HCT116 (cell line): ENCODE measurements around the gene PAPPA2. TPM values are rescaled to one million over a fixed set of nuclear protein-coding genes. Genes with fewer than 3 reads are reported as not detected.

Experiments used
- ATAC-seq: fragments of 200-7000 bp; cut with Tn5 transposase; 2 replicates; pipeline ENCODE4 v1.9.1; 2020; ENCODE audit warnings: mild to moderate bottlenecking, moderate library complexity
- BruUV-seq: library from RNA; stranded (reverse); fragments of 400-500 nt; replicated peaks from 2 replicates; lab custom pipeline; 2021; lab: Mats Ljungman, UMichigan
- CTCF ChIA-PET: fragments of 300-600 bp; sonication (Branson Sonifier 250); formaldehyde crosslinking; loops from one replicate; lab custom pipeline; 2021; ENCODE audit warnings: antibody characterized with exemption; lab: Charles Lee
- POLR2A ChIA-PET: fragments of 300-600, 350-600 bp; sonication (Branson Sonifier 250); formaldehyde crosslinking; loops from one replicate; lab custom pipeline; 2021; ENCODE audit warnings: antibody characterized with exemption; lab: Charles Lee
- RAD21 ChIA-PET, 2 experiments: fragments of 300-600 bp; sonication (Branson Sonifier 250); formaldehyde crosslinking; loops; one replicate each; lab custom pipeline; 2023; ENCODE audit warnings: low total read pairs in 2 of 2; ENCODE audit not compliant: uncharacterized antibody in 2 of 2, unreplicated experiment in 2 of 2, low non-redundant PET in 1 of 2; lab: Charles Lee
- DNase-seq: peaks from one replicate; pipeline ENCODE4 v3.0.0-alpha.2; 2010; ENCODE audit warnings: low read depth, low spot score
- H2AFZ ChIP-seq: fragments of 200-600 bp; shearing (Covaris generic), sonication (generic); 2 replicates; pipeline ENCODE4 v1.6.1; 2017; ENCODE audit warnings: low read depth, mixed run types, mixed read lengths, antibody characterized with exemption, low read length; ENCODE audit not compliant: poor library complexity, severe bottlenecking
- H3K27ac ChIP-seq: 2 replicates; pipeline ENCODE4 v1.5.1; 2012; ENCODE audit warnings: low read depth, low read length
- H3K27me3 ChIP-seq: fragments of 200-600 bp; sonication (generic); 2 replicates; pipeline ENCODE4 v1.6.1; 2016; ENCODE audit warnings: mixed run types, low read length, mixed read lengths; ENCODE audit not compliant: insufficient read depth
- H3K36me3 ChIP-seq, 2 experiments: fragments of 200-500 bp in 1 of 2; fragments of 200-600 bp in 1 of 2; sonication (Bioruptor generic) in 1 of 2; sonication (generic) in 1 of 2; 2 replicates each; pipeline versions ENCODE4 v1.5.1 to v1.6.1; 2014 to 2016; ENCODE audit warnings: low read length in 2 of 2, inconsistent platforms in 1 of 2, mixed read lengths in 1 of 2, mixed run types in 1 of 2; ENCODE audit not compliant: insufficient read depth in 2 of 2, control insufficient read depth in 1 of 2
- H3K4me1 ChIP-seq, 2 experiments: fragments of 200-600 bp in 1 of 2; sonication (generic) in 1 of 2; 2 replicates each; pipeline versions ENCODE4 v1.5.1 to v1.6.1; 2012 to 2017; ENCODE audit warnings: low read length in 2 of 2, inconsistent platforms in 1 of 2, mild to moderate bottlenecking in 1 of 2, mixed read lengths in 1 of 2, mixed run types in 1 of 2, moderate library complexity in 1 of 2; ENCODE audit not compliant: insufficient read depth in 2 of 2, control insufficient read depth in 1 of 2
- H3K4me2 ChIP-seq: fragments of 200-600 bp; sonication (generic); 2 replicates; pipeline ENCODE4 v1.6.1; 2017; ENCODE audit warnings: mixed run types, low read length, mixed read lengths
- H3K4me3 ChIP-seq, 2 experiments: fragments of 200-600 bp in 1 of 2; sonication (generic) in 1 of 2; replicated peaks in 1 of 2; 2 replicates each; pipeline ENCODE4 v1.5.1; 2011 to 2016; ENCODE audit warnings: low read length in 2 of 2, control low read depth in 1 of 2, low read depth in 1 of 2, mild to moderate bottlenecking in 1 of 2, mixed read lengths in 1 of 2, mixed run types in 1 of 2
- H3K79me2 ChIP-seq: fragments of 200-600 bp; sonication (generic); 2 replicates; pipeline ENCODE4 v1.6.1; 2017; ENCODE audit warnings: mild to moderate bottlenecking, mixed run types, low read length, moderate library complexity, mixed read lengths; ENCODE audit not compliant: insufficient read depth
- H3K9ac ChIP-seq: fragments of 200-600 bp; sonication (generic); 2 replicates; pipeline ENCODE4 v1.6.1; 2016; ENCODE audit warnings: low read length, mixed read lengths
- H3K9me2 ChIP-seq: fragments of 200-600 bp; sonication (generic), shearing (Covaris generic); 2 replicates; pipeline ENCODE4 v1.6.1; 2017; ENCODE audit warnings: mixed run types, mild to moderate bottlenecking, moderate library complexity; ENCODE audit not compliant: insufficient read depth
- H3K9me3 ChIP-seq, 2 experiments: fragments of 200-500 bp in 1 of 2; fragments of 200-600 bp in 1 of 2; sonication (Bioruptor generic) in 1 of 2; sonication (generic) in 1 of 2; 2 replicates each; pipeline ENCODE4 v1.6.1; 2014 to 2017; ENCODE audit warnings: low read length in 2 of 2, mixed read lengths in 2 of 2, inconsistent platforms in 1 of 2, low read depth in 1 of 2, mild to moderate bottlenecking in 1 of 2, mixed run types in 1 of 2, moderate library complexity in 1 of 2; ENCODE audit not compliant: control insufficient read depth in 1 of 2, insufficient read depth in 1 of 2
- H4K20me1 ChIP-seq: fragments of 200-600 bp; sonication (generic), shearing (Covaris generic); 2 replicates; pipeline ENCODE4 v1.6.1; 2017; ENCODE audit warnings: mixed run types, mild to moderate bottlenecking, moderate library complexity; ENCODE audit not compliant: insufficient read depth
- CEBPB ChIP-seq: IDR thresholded peaks from 2 replicates; pipeline ENCODE4 v1.6.1; 2012; ENCODE audit warnings: low read depth
- FOSL1 ChIP-seq: IDR thresholded peaks from 2 replicates; pipeline ENCODE4 v1.6.1; 2012; ENCODE audit warnings: low read depth
- POLR2A ChIP-seq: IDR thresholded peaks from 2 replicates; pipeline ENCODE4 v1.7.0; 2011; ENCODE audit warnings: borderline replicate concordance; ENCODE audit not compliant: insufficient read depth, insufficient read length; ENCODE audit errors: extremely low read depth
- SIN3A ChIP-seq: IDR thresholded peaks from 2 replicates; pipeline ENCODE4 v1.6.1; 2012; ENCODE audit warnings: low read depth
- SRF ChIP-seq: IDR thresholded peaks from 2 replicates; pipeline ENCODE4 v1.6.1; 2012; ENCODE audit warnings: low read depth
- YY1 ChIP-seq: IDR thresholded peaks from 2 replicates; pipeline ENCODE4 v1.6.1; 2011; ENCODE audit warnings: low read length, low read depth, moderate library complexity, mild to moderate bottlenecking; ENCODE audit not compliant: insufficient replicate concordance; ENCODE audit errors: extremely low read depth
- ZNF274 ChIP-seq: fragments of 200-500 bp; sonication (Bioruptor generic); IDR thresholded peaks from 2 replicates; pipeline ENCODE4 v1.6.1; 2014; ENCODE audit warnings: mild to moderate bottlenecking, low read depth, low read length, inconsistent platforms
- intact Hi-C: fragments of 100-400 bp; cut with micrococcal nuclease; formaldehyde crosslinking; loops from 2 replicates; pipeline ENCODE4 v1.10.0; 2022
- total RNA-seq: library from RNA; stranded (reverse); gene quantifications from one replicate; pipeline ENCODE4 v1.2.1, GENCODE V29; 2021; ENCODE audit not compliant: unreplicated experiment
- TF ChIP-seq, protein P1 (sequence below): IDR thresholded peaks from 2 replicates; pipeline ENCODE4 v1.6.1; 2012

The PAPPA2 gene
- total RNA-seq, 1 experiment from 2014 or later = not detected

DNA sequence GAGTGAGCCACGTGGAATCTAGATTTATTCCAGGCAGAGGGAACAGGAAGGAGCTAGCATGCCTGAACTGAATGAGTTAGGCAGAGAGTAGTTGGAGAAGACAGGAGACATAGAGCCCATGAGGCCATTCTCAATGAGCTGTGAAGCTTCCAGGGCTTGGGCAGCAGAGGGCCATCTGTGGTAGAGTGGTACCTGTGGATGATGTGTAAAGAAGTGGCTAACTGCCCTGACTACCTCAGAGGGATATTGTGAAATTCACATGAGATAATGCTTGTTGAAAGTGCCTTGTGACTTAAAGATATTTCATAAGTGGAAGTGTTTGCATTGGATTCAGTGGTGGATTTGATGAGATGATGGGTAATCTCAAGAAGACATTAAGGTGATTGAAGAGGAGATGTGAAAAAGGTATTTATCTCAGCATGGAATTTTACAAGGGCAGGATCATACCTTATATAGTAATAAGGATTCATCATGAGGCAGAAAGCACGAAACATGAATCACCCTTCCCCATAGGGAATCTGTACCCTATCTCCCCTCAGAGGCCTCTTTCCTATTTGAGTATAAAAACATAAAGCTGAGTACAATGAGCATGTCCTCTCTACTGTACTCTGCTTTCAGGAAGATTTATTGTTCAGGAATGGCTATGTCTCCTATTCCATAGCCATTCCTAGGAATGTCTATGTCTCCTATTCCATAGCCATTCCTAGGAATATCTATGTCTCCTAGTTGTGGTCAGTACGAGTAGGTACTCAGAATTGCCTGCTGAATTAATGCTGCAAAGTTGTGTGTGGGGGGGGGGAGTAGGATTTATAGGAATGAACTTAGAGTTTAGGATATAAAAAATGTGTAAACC lies 146.8 kb downstream of the PAPPA2 start:
- intact Hi-C loops = no loop called here
- BruUV-seq = no TSS peak
- ATAC-seq = no peak

DNA sequence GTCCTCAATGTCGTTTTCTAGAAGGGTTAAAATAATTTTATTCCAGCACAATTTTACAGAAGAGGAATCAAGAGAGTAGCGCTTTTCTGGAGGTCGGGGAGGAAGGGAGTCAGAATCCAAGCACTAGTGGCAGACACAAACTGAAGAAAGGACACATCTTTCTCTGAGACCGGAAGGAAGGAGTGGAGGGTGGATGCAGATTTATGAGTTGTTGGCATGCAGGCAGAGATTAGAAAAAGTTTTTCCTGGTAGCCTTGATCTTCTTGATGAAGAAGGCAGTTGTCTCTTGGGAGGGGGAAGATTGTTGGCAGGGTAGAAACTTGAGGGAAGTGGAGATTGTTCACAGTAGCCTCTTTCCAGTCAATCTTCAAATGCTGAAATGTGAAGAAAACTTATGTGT lies 149.8 kb downstream of the PAPPA2 start:
- Histone ChIP-seq H3K9ac (no peak overlapping the region), H3K36me3 (no peaks in the 10 kb centered on the region), H4K20me1 (no peaks in the 10 kb centered on the region), H3K27me3 (peaks cover 12% of the 10 kb centered on the region), H3K79me2 (no peaks in the 10 kb centered on the region), H3K9me3 (no peaks in the 10 kb centered on the region), H2AFZ (no peak overlapping the region), H3K4me3 (no peak overlapping the region), H3K9me2 (no peaks in the 10 kb centered on the region), H3K4me2 (no peak overlapping the region), H3K4me1 (no peaks in the 10 kb centered on the region), H3K27ac (no peak overlapping the region)
- intact Hi-C loops = no loop called here
- BruUV-seq = no TSS peak
- ChIA-PET POLR2A (no interaction called here), RAD21 (no interaction called here), CTCF (no interaction called here)
- ATAC-seq (no peak), DNase-seq (no peak)
- TF ChIP-seq POLR2A = no peak
- TF ChIP-seq SRF = no peak
- no peak for TF ChIP-seq YY1
- TF ChIP-seq CEBPB = no peak
- TF ChIP-seq, protein P1, sequence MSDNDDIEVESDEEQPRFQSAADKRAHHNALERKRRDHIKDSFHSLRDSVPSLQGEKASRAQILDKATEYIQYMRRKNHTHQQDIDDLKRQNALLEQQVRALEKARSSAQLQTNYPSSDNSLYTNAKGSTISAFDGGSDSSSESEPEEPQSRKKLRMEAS = no peak
- no peak for TF ChIP-seq SIN3A

More for the DNA sequence above, 146.8 kb downstream of the PAPPA2 start:
- Histone ChIP-seq H3K9me3 (no peaks in the 10 kb centered on the region), H3K4me2 (no peak overlapping the region), H3K9me2 (no peaks in the 10 kb centered on the region), H3K27ac (no peak overlapping the region), H3K27me3 (peaks cover 24% of the 10 kb centered on the region), H2AFZ (no peak overlapping the region), H4K20me1 (no peaks in the 10 kb centered on the region), H3K36me3 (no peaks in the 10 kb centered on the region), H3K4me3 (no peak overlapping the region), H3K9ac (no peak overlapping the region), H3K79me2 (no peaks in the 10 kb centered on the region), H3K4me1 (no peaks in the 10 kb centered on the region)
- no peak for TF ChIP-seq FOSL1
- no peak for TF ChIP-seq ZNF274
- CTCF ChIA-PET = no interaction called here
- no peak for DNase-seq
- RAD21 ChIA-PET = no interaction called here
- POLR2A ChIA-PET = no interaction called here
